ENCODE data around the gene ARHGEF37. TPM values are rescaled to one million over a fixed set of nuclear protein-coding genes. Genes with fewer than 3 reads are reported as not detected.

ARHGEF37 gene
- total RNA-seq, 1 experiment from 2014 or later = 0.42 TPM

GRCh38 chr5:149641000-149641576 lies 59.8 kb downstream of the ARHGEF37 start:
- Histone ChIP-seq H3K27ac (ENCODE audit: insufficient read length, low read depth, low read length) (no peak overlapping the region), H3K4me1 (ENCODE audit: insufficient read depth, low read length) (0 out of 2 replicates have a peak, but pooled peaks cover 2% of the 10 kb centered on the region)

More at GRCh38 chr5:149641000-149641576, 59.8 kb downstream of the ARHGEF37 start:
- H4K8ac ChIP-seq (replicated peaks; ENCODE audit: insufficient read length, low read depth, low read length) = no peak overlapping the region
- H2BK120ac ChIP-seq (ENCODE audit: low read depth, low read length, poor library complexity, severe bottlenecking) = no peak overlapping the region
- no peak overlapping the region for H3K4me2 ChIP-seq (ENCODE audit: insufficient read depth, insufficient read length, low read length)
- no peaks in the 10 kb centered on the region for H3K79me2 ChIP-seq (ENCODE audit: insufficient read depth, low read length)
- H2BK5ac ChIP-seq (ENCODE audit: insufficient read length, low read length) = no peak overlapping the region
- no peak overlapping the region for H3K9ac ChIP-seq (ENCODE audit: extremely low read depth, insufficient read length, low read length)
- no peaks in the 10 kb centered on the region for H3K9me3 ChIP-seq (ENCODE audit: control insufficient read depth, low read depth, low read length)
- Mint-ChIP-seq H3K27ac (no peak overlapping the region; a peak in 1 of 7 replicates), H3K4me1 (peaks cover 6% of the 10 kb centered on the region in 2 experiments), H3K9me3 (no peaks in the 10 kb centered on the region), H3K4me3 (no peak overlapping the region), H3K36me3 (ENCODE audit: insufficient read depth in 1 of 3, low read depth in 3 of 3) (no peaks in the 10 kb centered on the region), H3K27me3 (ENCODE audit: low read depth) (peaks cover 3% of the 10 kb centered on the region)
- no peak overlapping the region for H3K18ac ChIP-seq (ENCODE audit: insufficient read length, low read depth, low read length)
- H2AFZ ChIP-seq (ENCODE audit: low read length) = no peak overlapping the region
- no peak overlapping the region for H3T11ph ChIP-seq (ENCODE audit: low read length)
- WGBS (ENCODE audit: extremely low coverage, insufficient read length, low lambda C conversion rate) = no CpG with 5 or more reads among the region's 18 CpGs
- no peak overlapping the region for H3K23ac ChIP-seq (ENCODE audit: insufficient read length, low read depth, low read length)
- H3K56ac ChIP-seq (ENCODE audit: insufficient read length, low read depth, low read length) = no peak overlapping the region
- H4K5ac ChIP-seq (ENCODE audit: insufficient read length, low read depth, low read length) = no peak overlapping the region
- no peak overlapping the region for H3K4ac ChIP-seq (ENCODE audit: low read depth, low read length)
- H3K79me1 ChIP-seq (ENCODE audit: insufficient read depth, low read depth, low read length, poor library complexity, severe bottlenecking) = no peaks in the 10 kb centered on the region
- H2BK15ac ChIP-seq (ENCODE audit: low read depth, low read length) = no peak overlapping the region
- H2BK20ac ChIP-seq (ENCODE audit: low read depth, low read length, poor library complexity, severe bottlenecking) = no peak overlapping the region
- no peak overlapping the region for H2BK12ac ChIP-seq (ENCODE audit: insufficient read length, low read depth, low read length)
- H3K14ac ChIP-seq (ENCODE audit: insufficient read depth, low read length) = no peak overlapping the region
- peaks cover 3% of the 10 kb centered on the region for H4K20me1 ChIP-seq (ENCODE audit: control insufficient read depth, insufficient read depth, insufficient read length)
- H3K27me3 ChIP-seq (ENCODE audit: insufficient read depth, low read length) = no peaks in the 10 kb centered on the region
- no peak overlapping the region for H2AK5ac ChIP-seq (ENCODE audit: insufficient read length, low read length)
- no peak for DNase-seq
- H4K91ac ChIP-seq (ENCODE audit: insufficient read length, low read depth, low read length) = no peak overlapping the region
- no peak for TF ChIP-seq CTCF (conservative IDR thresholded peaks at IDR 0.05)
- no peaks in the 10 kb centered on the region for H3K23me2 ChIP-seq (ENCODE audit: insufficient read length, low read depth, low read length, poor library complexity, severe bottlenecking)
